GM12864 (cell line): Measurements from ENCODE around the gene LY6G5B.
A peak's percentile ranks its signal among the peaks of the same experiment; 100 is the strongest.

Source experiments
- DNase-seq: peaks from one replicate; pipeline ENCODE4 v3.0.0-alpha.2; 2011; ENCODE audit warnings: low read depth
- H3K4me3 ChIP-seq: 2 replicates; pipeline ENCODE4 v1.5.1; 2011; ENCODE audit warnings: mild to moderate bottlenecking, low read depth, low read length, control low read depth
- TF ChIP-seq, protein P1 (sequence below): IDR thresholded peaks from 2 replicates; pipeline ENCODE4 v1.5.1; 2011; ENCODE audit warnings: low read depth, mild to moderate bottlenecking, moderate library complexity, low read length, control low read depth, inconsistent platforms; ENCODE audit errors: missing control alignments

The LY6G5B gene

DNA sequence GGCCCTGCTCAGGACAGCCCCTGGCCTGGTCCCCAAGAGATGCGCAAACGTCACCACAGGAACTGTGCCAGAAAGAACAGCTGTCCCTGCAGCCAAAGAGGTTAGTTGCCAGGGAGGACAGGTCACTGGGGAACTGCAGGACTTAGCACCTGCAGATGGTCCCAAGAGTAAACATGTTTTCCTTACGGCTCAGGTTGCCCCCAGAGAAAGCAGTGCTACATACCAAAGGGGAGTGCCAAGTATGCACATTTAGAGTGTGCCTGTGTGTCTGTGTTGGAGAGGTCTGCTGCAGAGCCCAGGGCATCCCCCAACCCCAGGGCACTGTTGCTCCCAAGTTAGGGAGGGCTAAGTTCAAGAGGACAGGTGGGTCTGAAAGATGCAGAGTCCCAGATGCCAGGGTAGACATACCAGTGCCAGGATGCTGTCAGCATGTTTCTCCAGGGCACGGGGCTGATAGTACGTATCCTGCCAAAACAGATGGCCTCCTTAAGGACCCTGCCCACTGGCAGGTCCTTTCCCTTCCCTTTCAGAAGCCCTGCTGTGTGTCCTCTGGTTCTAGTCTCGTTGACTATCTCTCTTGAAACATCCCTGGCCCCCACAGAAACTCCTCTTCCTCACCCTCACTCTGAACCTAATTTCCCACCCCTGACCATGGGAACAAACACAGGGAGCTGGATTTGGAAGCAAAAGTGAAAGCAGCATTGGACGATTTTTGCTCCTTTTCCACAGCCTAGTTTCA is 32.1 kb downstream of the LY6G5B start:
- DNase-seq = no peak

DNA sequence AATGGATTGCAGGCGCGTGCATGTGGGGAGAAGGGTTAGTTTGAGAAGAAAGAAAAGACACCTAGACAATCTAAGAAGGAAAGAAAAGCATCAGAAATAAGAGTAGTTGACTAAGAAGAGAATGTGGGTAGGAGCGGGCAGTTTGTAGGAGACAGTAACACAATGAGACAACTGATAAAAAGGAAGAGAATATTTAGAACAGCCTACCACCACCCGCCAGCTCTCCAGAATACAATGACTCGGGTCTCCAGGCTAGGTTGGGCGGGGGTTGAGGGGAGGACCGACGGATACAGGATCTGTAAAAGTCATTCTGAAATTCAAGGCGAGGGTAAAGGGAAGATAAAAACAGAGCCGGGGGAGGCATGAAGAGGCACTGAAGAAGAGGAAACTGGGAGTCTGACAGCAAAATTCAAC is 32.6 kb downstream of the LY6G5B start:
- DNase-seq = no peak
- peak overlapping the region; percentile 90 for H3K4me3 ChIP-seq
- TF ChIP-seq, protein P1, sequence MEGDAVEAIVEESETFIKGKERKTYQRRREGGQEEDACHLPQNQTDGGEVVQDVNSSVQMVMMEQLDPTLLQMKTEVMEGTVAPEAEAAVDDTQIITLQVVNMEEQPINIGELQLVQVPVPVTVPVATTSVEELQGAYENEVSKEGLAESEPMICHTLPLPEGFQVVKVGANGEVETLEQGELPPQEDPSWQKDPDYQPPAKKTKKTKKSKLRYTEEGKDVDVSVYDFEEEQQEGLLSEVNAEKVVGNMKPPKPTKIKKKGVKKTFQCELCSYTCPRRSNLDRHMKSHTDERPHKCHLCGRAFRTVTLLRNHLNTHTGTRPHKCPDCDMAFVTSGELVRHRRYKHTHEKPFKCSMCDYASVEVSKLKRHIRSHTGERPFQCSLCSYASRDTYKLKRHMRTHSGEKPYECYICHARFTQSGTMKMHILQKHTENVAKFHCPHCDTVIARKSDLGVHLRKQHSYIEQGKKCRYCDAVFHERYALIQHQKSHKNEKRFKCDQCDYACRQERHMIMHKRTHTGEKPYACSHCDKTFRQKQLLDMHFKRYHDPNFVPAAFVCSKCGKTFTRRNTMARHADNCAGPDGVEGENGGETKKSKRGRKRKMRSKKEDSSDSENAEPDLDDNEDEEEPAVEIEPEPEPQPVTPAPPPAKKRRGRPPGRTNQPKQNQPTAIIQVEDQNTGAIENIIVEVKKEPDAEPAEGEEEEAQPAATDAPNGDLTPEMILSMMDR = no peak

More for the DNA sequence above, 32.1 kb downstream of the LY6G5B start:
- TF ChIP-seq, protein P1 = no peak
- H3K4me3 ChIP-seq = peak overlapping the region; percentile 90

DNA sequence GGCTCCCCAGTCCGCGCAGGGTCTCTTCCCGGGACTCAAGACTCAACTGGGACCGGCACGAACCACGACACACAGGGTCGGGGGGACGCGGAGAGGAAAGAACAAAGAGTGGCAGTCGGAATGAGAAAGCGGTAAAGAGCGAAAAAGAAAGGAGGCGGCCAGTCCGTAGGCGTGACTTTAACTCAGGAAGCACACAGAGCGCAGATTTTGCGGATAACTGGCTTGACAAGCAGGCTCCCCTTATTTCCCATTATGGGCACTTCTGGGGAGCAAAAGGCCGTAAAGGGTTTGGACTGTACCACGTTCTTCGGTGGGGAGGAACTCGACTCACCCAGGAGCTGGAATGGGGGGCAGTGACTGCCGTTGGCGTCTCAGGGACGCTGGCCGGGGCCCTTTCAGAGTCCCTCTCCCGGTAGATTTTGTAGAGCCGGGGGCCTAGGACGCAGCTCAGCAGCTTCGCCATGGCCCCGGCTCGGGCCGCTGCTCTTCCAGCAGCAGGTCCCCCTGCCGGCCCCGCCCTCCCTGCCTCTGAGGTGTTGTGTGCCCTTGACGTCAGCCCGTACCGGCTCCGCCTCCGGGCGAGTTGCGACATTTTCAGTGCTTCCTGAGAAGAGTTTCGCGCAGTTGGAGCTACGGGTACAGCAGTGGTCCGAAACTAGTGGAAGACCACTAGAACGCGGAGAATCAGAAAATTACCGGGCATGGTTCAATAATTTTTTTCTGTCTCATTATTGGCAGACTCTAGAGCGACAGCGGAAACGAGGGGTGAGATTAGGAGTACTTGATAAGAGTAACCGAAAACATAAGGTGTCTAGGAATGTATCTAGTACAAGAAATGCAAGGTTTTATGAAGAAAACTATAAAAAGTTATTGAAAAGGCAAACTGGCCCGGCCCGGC is 33.3 kb downstream of the LY6G5B start, which contains the start of gene ABHD16A:
ABHD16A (minus strand) TSS at position 506 of the 898 bp plus-strand sequence; CDS start at position 463, 43 bp downstream.
- TF ChIP-seq, protein P1 = no peak
- H3K4me3 ChIP-seq = peak within 1 kb of the TSS; percentile 90
- DNase-seq = peak; percentile 96

DNA sequence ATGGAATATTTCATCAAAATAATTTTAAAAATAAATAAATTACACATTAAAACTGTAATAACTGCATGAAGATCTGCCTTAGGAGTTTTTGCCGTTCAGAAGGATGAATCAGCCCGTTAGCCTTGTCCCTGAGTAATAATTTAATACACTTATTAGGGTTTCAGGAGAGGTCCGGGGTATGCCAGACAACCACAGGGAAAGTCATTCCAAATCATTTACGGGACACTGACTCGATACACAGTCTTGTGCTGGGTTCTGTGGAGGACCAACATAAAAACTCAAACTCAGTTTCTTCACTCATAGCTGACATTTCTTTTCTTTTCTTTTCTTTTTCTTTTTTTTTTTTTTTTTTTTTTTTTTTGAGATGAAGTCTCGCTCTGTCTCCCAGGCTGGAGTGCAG is 36.2 kb downstream of the LY6G5B start:
- TF ChIP-seq, protein P1 = no peak
- DNase-seq = no peak
- H3K4me3 ChIP-seq = no peak overlapping the region

DNA sequence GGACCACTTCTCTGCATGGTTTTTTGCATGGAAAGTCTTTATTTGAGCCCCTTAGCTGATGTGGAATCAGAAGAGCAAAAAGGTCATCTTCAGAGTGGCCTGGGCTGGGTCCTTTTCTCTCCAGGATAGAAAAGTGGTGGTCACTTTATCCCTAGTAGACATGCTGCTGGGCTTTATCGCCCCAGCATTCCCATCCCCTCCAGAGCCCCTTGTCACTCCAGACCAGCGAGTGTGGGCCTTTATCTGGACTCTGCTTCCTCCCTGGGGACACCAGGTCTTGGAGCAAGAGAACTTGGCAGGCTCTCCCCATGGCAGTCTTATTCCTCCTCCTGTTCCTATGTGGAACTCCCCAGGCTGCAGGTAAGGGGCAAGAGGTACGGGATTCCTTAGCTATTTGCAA is 36.8 kb downstream of the LY6G5B start, which contains the start of gene LY6G6F:
LY6G6F (plus strand) TSS at position 268 of the 400 bp plus-strand sequence; CDS start at position 309, 41 bp downstream.
- TF ChIP-seq, protein P1 = no peak
- H3K4me3 ChIP-seq = no peak within 1 kb of the TSS
- DNase-seq = no peak

DNA sequence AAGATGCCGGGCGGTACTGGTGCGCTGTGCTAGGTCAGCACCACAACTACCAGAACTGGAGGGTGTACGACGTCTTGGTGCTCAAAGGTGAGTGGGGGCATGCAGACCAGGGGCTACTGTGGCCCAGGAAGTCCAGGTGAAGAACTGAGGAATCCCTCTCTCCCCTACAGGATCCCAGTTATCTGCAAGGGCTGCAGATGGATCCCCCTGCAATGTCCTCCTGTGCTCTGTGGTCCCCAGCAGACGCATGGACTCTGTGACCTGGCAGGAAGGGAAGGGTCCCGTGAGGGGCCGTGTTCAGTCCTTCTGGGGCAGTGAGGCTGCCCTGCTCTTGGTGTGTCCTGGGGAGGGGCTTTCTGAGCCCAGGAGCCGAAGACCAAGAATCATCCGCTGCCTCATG is 37.9 kb downstream of the LY6G5B start:
- DNase-seq = no peak
- no peak overlapping the region for H3K4me3 ChIP-seq
- TF ChIP-seq, protein P1 = no peak
